Skin of body (tissue), 2 donors: ENCODE data around the gene ADGRV1. TPM values are rescaled to one million over a fixed set of nuclear protein-coding genes. Genes with fewer than 3 reads are reported as not detected.
A peak's percentile ranks its signal among the peaks of the same experiment; 100 is the strongest.

Source experiments
- DNase-seq: peaks from one replicate; lab custom pipeline; 2025; lab: John Stamatoyannopoulos, UW
- total RNA-seq: library from RNA; depleted of rRNA; stranded (reverse); fragments of >200 nt; gene quantifications from one replicate; pipeline ENCODE4 v1.2.3, GENCODE V29; 2014

Gene ADGRV1
- total RNA-seq, 1 donor from 2014 or later, result 11.2 TPM

DNA sequence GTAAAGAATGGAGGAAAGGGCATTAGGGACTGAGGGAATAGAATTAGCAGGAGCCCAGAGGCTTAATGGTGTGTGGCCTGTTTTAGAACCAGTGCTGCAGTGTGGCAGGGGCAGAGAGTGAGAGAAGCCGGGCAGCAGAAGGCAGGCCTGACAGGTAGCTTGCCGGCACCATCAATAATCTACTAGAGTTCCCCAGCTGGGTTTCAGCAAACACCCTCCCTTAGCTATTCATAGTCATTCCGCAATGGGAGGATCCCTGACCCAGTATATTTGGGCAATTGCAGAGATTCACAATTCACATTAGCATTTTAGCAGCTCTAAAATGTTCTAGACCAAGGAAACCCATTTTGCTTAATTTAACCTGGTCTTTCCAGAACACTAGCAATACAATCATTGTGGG lies 596.7 kb downstream of the ADGRV1 start:
- no peak for DNase-seq

DNA sequence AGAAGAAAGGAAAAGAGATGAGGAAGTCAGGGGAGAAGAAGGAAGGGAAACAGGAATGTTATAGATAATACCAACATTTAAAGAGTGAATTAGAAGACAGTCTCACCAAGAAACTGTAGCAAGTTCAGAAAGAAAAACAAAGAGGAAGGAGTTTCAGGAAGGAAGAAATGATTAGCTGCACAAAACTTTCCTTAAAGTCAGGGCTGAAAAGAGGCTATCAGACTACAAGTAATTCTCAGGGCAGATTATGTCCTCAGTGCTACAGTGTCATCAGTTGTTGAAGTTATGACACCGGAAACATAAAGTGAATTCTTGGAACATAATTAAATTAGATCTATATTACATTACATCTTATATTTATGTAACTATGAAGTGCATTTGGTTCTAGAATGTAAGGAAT lies 597.6 kb downstream of the ADGRV1 start:
- no peak for DNase-seq

GRCh38 chr5:91158011-91158410 lies 599.4 kb downstream of the ADGRV1 start:
- no peak for DNase-seq

DNA sequence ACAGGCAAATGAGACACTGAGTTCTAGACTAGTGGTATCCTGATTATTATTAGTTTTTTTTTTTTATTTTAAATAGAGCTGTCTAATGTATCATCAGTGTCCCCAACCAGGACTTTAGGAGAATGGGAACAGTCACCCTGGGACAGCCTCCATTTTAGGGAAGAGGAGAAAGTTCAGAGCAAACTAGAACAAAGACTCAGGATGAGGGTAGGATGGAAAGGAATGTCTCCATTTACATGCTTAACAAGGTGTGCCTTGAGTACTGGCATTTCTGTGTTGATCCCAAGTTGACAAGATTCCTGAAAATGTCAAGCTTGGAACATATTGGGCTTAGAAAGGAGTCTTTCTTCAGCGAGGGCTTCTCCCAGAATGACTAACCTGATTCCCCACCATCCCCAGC lies 601.0 kb downstream of the ADGRV1 start:
- DNase-seq, result no peak

GRCh38 chr5:91160714-91161285 lies 602.2 kb downstream of the ADGRV1 start:
- no peak for DNase-seq

DNA sequence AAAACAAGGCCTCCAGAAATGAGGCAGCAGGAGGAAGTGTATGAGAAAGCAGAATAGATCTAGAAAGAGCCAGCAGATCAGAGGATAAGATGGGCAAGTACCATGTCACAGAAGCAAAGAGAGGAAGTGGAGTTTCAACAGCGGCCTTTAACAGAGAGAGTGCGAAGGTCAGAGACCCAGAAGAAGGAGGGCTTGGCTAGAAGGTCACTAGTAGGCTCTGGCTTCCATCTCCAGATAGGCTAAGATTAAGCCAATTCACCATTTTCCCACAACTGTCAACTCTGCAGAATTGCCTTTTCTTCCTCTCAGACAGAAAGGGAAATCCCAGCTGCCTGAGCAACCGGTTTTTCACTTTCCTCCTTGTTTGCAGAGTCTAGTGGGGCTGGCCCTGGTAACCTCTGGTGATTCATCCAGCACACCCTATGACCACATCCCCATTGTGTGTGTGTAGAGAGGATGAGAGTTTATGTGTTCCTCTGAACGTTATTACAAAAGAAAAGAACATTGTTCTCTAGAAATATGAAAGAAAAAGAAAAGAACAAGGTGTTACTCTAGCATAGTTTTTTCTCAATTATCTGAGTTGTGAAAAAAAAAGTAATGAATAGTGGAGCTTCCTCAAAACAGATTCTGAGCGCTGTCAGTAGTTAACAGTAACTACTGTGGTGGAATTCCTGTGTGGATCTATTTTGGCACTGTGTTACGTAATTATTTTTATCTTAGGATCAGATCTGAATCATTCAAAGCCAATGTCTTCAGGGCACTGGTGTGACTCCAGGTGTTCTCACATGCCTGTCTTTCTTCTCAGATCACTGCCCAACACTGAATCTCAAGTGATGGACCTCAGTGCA lies 604.2 kb downstream of the ADGRV1 start:
- DNase-seq, result peak; percentile 9

DNA sequence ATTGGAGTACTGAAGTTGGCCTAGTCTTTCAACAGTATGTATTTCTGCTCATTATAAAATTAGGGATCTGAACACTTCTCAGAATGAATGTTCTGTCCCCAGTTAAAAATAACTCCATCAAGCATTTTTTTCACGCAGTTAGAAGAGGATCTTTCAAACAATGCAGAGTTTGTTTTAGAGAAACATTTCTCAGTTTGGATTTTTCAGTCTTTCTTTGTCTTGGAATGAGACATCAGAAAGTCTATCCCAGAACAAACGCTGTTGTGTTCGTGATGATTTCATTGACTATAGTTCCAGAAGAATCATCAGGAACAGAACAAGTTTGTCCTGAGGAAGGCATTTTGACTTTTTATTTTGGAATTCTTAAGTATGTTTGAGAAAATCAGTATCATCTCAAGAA lies 605.8 kb downstream of the ADGRV1 start:
- DNase-seq, result no peak

- no peak for DNase-seq
Measured at GRCh38 chr5:91166059-91166807, 607.6 kb downstream of the ADGRV1 start.

DNA sequence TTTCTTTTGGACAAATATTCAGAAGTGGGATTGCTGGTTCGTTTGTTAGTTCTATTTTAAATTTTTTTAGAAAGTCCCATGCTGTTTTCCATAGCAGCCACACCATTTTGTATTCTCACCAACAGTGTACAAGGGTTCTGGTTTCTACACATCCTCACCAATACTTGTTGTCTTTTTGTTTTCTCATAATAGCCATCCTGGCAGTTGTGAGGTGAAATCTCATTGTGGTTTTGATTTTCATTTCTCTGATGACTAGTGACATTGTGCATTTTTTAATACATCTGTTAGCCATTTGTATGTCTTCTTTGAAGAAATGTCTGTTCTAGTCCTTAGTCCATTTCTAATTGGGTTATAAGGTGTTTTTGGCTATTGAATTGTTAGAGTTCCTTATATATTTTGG lies 610.3 kb downstream of the ADGRV1 start:
- no peak for DNase-seq

DNA sequence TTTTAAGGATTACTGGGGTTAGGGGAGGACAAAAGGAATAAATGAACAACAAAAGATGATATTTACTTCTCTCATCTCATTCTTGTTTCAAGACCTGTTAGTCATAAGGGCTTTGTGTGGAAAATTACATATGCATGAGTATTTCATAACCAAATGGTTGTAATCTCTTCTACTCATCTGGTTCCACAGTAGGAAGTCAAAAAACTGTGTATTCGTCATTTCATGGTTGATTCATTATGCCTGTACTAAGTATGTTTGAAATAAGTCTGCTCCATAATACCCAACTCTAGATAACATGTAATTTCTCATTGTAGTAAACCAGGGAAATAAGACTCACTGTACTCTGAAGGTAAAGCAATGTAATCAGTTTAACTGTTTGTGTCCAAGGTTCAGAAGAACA lies 611.7 kb downstream of the ADGRV1 start:
- no peak for DNase-seq

- no peak for DNase-seq
Measured at GRCh38 chr5:91171322-91171721, 612.7 kb downstream of the ADGRV1 start.

DNA sequence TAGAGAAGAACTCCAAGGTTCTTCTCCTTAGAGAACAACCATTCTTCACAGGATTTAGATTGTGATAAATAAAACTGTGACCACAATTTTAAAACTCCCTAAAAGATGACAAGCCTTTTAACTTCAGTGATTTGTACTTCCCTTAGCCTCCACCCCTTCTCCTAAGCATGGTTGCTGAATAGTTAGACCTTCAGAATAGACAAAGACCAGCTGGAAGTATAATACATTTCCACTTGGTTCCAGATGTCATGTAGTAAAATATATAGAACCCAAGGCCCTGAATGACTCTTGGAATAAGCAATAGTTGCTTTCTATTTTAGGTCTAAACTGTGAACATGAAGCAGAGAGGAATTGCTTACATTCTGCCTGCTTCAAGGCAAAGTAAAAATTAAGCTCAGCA lies 615.8 kb downstream of the ADGRV1 start:
- no peak for DNase-seq

DNA sequence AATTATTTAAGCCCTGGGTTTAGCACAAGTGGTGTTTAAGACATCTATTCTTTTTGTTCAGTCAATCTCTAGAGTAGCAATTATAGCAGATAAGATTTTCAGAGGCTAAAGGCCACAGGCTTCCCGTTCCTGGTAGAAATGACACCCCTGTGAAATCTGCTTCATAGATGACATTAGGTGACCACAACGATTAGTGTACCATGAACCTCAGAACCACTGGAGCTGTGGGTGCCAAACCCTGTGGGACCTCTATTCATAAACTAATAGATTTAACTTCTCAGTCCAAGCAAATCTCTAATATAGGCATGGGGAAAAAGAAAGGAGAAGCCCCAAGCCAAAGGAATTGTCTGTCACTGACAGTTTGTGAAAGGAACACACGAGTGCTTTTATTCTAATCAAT lies 617.1 kb downstream of the ADGRV1 start:
- DNase-seq, result no peak

GRCh38 chr5:91176288-91177016 lies 617.9 kb downstream of the ADGRV1 start:
- no peak for DNase-seq

- DNase-seq, result no peak
Measured at GRCh38 chr5:91177085-91177484, 618.5 kb downstream of the ADGRV1 start.

DNA sequence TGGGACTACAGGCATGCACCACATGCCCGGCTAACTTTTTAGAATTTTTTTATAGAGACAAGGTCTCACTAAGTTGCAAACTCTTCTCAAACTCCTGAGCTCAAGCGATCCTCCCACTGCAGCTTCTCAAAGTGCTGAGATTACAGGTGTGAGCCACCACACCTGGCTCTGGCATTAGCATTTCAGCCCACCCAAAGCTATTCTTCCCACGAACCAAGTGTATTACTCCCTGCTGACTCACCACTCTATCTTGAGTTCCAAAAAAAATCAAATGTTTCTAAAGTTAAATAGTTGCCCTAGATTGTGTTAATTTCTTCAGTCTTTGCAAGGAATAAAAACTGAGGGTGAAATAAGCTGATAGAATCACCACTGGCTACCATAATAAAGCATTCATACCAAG lies 619.0 kb downstream of the ADGRV1 start:
- DNase-seq, result no peak

DNA sequence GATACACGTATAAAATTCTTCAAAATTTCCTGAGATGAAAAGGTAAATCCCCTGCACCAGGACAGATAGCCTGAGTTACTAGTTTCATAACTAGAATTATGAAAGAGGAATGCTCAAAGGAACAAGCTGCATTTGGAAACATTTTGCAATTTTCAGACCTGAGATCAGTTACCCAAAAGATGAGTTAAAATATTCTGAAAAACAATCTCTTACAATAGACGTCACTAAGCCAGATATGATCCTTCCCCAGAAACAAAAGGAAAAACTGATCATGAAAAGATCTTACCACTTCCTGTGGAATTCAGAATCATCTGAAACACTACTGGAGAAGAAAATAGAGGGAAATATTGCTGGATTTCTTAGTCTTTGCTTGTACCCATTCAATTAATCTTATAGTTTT lies 619.9 kb downstream of the ADGRV1 start:
- no peak for DNase-seq

DNA sequence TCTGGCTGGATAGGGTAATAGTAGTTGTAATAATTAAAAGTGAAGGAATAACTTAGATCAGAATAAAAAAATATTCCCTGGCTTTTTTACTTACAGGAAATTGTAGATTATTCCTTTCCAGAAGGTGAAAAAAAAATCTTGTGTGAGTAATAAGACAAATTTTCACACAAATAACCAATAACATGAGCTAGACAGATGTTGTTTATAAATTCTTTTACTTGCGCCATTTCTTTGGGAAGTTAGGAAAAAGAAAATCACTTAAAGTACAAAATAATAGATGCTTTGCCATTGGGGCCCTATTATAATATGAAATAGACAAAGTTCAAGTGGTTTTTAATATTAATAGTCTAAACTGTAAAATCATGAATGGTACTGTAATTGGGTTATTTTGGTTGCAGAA lies 620.4 kb downstream of the ADGRV1 start:
- DNase-seq, result peak; percentile 9

DNA sequence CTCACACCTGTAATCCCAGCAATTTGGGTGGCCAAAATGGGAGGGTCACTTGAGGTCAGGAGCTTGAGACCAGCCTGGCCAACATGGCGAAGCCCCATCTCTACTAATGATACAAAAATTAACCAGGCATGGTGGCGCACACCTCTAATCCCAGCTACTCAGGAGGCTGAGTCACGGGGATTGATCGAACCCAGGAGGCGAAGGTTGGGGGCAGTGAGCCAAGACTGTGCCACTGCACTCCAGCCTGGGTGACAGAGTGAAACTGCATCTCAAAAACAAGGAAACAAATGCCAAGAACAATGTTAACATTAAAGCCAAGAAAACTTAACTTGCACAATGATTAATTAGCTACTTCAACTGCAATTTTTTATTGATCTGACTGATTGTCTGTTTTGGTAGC lies 621.9 kb downstream of the ADGRV1 start:
- DNase-seq, result no peak

DNA sequence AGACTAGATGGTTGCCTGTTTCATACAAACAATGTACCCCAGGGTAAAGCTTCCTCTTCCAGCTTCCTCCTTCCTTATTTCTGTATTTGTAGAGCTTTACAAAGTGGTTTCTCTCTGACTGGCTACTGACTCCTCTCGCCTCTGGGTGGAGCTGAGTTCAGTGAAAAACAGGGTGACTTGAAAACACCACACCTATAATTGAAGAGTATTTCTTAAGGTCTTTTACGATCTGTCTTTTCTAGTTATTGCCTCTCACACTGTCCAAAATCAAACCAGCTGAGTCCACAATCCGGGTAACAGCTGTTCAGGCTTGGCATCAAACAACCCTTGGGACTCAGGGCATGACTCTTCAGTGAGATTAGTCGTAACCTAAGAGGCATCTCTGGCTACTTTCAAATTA lies 624.2 kb downstream of the ADGRV1 start:
- DNase-seq, result no peak

- no peak for DNase-seq
Measured at GRCh38 chr5:91183743-91184142, 625.1 kb downstream of the ADGRV1 start.

DNA sequence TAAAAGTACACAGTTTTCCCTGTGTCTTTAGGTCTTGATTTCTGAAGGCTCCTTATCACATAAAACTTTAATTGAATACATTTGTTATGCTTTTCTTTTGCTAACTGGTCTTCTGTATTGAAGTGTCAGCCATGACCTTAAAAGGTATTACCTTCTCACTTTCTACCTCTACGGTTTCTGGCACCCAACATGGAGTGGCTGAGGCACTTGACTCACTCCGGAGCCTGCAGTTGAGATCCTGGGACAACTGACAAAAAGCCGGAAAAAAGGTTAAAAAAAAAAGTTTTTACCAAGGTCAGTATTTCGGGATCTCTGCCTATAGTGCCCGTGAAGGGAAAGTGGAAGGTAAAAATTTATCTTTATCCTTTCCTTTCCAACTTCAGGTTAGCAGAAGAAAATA lies 627.5 kb downstream of the ADGRV1 start:
- no peak for DNase-seq
